ENCODE results near the gene ANKRD39.

The ANKRD39 gene

DNA sequence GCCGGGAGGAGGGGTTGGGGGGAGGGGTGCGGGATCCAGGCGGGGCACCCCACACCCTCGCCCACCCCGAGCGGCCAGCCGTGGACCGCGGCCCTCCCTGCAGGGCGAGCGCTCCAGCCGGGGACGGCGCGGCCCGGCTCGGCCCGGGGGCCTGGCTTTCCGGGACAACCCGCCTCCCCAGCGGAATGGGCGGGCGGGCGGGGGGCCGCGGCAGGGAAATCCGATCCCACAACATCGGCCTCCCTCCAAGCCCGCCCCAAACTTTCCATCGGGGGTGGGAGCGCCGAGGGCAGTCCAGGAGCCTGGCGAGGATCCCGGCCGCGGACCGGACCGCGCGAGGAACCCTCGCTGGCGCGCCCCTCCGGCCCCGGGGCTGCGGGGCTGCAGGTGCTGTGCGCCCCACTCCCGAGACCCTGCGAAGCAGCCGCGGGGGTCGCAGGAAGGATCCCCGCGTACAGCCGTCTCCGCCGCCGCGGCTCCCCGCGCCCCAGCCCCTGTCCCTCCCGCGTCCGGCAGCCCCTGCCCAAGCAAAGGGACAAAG, 11.5 kb upstream of the ANKRD39 start:
- H3K27ac ChIP-seq (ENCODE audit: low read depth, low read length), result peak overlapping the region; percentile 96
- peaks cover 26% of the 10 kb centered on the region for H3K4me1 ChIP-seq (ENCODE audit: control insufficient read depth, insufficient read depth, low read length)

DNA sequence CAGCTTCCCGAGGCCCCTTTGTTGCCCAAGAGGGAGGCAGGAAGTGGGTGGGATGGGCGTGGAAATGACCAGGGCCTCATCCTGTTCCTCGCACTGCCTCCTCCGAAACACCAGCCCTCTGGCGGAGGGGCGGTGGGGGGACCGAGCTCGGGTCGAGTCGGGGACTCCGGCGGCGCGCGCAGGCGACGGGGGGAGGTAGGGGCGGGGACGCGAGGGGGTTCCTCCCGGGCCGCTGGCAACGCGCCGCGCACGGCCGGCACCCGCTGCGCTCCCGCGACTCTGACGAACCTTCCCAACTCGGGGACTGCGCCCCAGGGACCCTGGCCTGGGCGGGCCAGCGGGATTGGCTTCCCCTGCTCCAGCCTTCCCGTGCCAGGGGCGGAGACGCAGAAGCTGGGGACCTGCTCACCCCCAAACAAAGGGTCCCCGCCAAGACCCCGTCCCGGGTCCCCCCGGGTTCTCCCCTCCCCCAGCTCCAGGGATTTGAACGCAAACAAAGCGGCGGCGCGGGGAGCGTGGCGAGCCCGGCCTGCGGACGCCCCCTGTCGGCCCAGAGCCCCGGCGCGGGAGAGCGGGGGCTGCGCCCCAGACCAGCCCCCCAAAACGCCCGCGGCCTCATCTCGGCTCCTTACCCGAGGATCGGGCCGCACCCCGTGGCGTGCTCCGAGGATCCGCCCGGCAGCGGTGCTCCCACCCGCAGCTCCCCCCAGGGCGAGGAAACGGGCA, 10.9 kb upstream of the ANKRD39 start:
- peak overlapping the region; percentile 91 for H3K4me3 ChIP-seq (ENCODE audit: low read depth, low read length)
- peak overlapping the region; percentile 93 for H3K9ac ChIP-seq (ENCODE audit: low read depth, low read length)
- H3K27me3 ChIP-seq (ENCODE audit: control insufficient read depth, insufficient read depth, low read length), result peaks cover 10% of the 10 kb centered on the region
- no peaks in the 10 kb centered on the region for H3K9me3 ChIP-seq (ENCODE audit: control insufficient read depth, insufficient read depth, low read length)
- peaks cover 39% of the 10 kb centered on the region for H3K36me3 ChIP-seq (ENCODE audit: control insufficient read depth, insufficient read depth, low read length)
- H3K4me1 ChIP-seq (ENCODE audit: control insufficient read depth, insufficient read depth, low read length), result peaks cover 20% of the 10 kb centered on the region
- peak overlapping the region; percentile 96 for H3K27ac ChIP-seq (ENCODE audit: low read depth, low read length)

More for the DNA sequence above, 11.5 kb upstream of the ANKRD39 start:
- H3K4me3 ChIP-seq (ENCODE audit: low read depth, low read length), result peak overlapping the region; percentile 91
- H3K36me3 ChIP-seq (ENCODE audit: control insufficient read depth, insufficient read depth, low read length), result peaks cover 33% of the 10 kb centered on the region
- H3K27me3 ChIP-seq (ENCODE audit: control insufficient read depth, insufficient read depth, low read length), result peaks cover 10% of the 10 kb centered on the region
- H3K9me3 ChIP-seq (ENCODE audit: control insufficient read depth, insufficient read depth, low read length), result no peaks in the 10 kb centered on the region
- peak overlapping the region; percentile 93 for H3K9ac ChIP-seq (ENCODE audit: low read depth, low read length)

DNA sequence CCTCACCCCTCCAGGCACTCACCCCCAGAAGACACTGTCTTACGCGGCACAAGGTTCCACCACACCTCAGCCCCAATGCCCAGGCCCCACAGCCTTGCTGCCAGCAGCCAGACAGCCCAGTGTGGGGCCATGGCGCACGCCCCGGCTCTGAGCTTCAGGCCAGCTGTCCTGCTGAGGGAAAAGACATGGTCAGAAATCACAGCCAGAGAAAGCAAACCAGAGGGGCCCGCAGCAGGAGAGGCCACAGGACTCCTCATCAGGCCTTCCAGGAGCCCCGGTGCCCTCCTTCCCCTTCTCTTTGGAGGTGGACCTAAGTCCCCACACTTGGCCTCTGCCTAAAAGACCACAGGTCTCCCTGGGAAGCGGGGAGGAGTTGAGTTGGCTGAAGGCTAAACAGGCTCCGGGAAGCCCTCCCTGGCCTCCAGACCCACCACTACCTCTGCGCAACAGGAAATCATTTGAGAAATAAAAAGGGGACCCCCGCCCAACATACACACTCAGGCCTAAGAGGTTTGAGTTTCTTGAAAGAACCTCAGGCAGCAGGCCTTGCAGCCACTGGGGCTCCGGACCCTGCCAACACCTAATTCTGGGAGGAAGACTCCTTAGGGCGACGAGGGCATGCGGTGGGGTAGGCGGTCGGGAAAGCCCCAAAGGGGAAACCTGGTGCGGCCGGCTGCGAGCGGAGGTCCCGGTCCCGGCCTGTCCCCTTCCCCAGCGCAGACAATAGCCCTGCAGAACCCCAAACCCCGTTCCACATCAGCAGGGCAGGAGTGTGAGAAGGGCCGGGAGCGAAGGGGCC, 10.1 kb upstream of the ANKRD39 start:
- H3K27me3 ChIP-seq (ENCODE audit: control insufficient read depth, insufficient read depth, low read length), result peaks cover 10% of the 10 kb centered on the region
- peak overlapping the region; percentile 96 for H3K27ac ChIP-seq (ENCODE audit: low read depth, low read length)
- H3K4me3 ChIP-seq (ENCODE audit: low read depth, low read length), result peak overlapping the region; percentile 91
- peaks cover 46% of the 10 kb centered on the region for H3K36me3 ChIP-seq (ENCODE audit: control insufficient read depth, insufficient read depth, low read length)
- H3K4me1 ChIP-seq (ENCODE audit: control insufficient read depth, insufficient read depth, low read length), result peaks cover 19% of the 10 kb centered on the region
- peak overlapping the region; percentile 93 for H3K9ac ChIP-seq (ENCODE audit: low read depth, low read length)
- no peaks in the 10 kb centered on the region for H3K9me3 ChIP-seq (ENCODE audit: control insufficient read depth, insufficient read depth, low read length)

DNA sequence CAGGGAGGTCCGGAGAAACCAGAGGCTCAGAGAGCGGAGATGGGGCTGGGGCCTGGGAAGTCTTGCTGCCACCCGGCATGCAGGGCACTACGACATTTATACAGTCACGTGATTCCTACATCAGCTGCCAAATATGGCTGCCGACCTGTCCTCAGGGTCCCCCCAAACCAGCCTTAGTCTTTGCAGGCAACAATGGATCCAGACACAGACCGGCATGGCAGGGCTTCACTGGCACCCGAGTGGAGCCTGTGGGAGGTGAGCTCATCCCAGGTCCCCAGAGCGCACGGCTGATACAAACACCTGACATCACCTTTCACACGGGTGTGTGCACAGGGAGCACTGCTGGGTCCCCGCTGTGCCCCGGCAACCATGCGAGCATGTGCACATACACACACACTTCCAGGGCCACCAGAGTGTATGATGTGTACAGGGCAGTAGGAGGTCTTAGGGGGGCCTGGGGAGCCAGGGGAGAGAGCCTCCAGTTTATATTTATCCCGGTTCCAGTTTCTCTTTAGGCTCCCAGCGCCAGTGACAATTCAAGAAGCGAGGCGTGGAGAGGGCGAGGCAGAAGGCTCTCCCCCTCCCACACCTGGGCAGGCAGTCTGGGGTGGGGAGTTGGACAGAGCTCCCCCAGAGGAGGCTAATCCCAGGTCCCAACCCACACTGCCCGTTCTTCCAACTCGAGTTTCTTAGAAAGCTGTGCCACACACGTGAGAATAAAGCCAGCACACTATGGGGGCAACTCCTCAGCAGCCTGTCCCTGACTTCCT, 9.4 kb upstream of the ANKRD39 start:
- peak overlapping the region; percentile 96 for H3K27ac ChIP-seq (ENCODE audit: low read depth, low read length)

DNA sequence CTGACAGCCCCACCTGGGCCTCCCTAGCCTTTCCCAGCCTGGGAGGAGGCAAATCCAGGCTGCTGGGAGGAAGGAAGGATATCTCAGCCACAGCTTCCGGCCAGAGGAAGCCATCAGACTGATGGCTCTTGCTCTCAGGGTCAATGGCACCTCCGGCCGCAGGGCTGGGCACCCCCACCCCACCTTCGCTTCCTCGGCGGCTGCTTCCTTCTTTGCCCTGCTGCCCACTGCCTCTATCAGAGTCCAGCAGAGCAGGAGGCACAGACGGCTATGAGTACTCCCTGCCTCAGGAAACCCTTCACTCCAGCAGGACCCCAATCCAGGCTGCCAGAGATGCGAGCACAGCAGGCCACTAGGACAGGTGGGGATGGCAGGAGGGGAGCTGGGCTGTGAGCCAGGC, 8.8 kb upstream of the ANKRD39 start:
- H3K27ac ChIP-seq (ENCODE audit: low read depth, low read length), result no peak overlapping the region
- no peaks in the 10 kb centered on the region for H3K9me3 ChIP-seq (ENCODE audit: control insufficient read depth, insufficient read depth, low read length)
- H3K27me3 ChIP-seq (ENCODE audit: control insufficient read depth, insufficient read depth, low read length), result peaks cover 10% of the 10 kb centered on the region
- peaks cover 15% of the 10 kb centered on the region for H3K4me1 ChIP-seq (ENCODE audit: control insufficient read depth, insufficient read depth, low read length)
- H3K9ac ChIP-seq (ENCODE audit: low read depth, low read length), result no peak overlapping the region
- H3K4me3 ChIP-seq (ENCODE audit: low read depth, low read length), result no peak overlapping the region
- H3K36me3 ChIP-seq (ENCODE audit: control insufficient read depth, insufficient read depth, low read length), result peaks cover 56% of the 10 kb centered on the region

More for the DNA sequence above, 9.4 kb upstream of the ANKRD39 start:
- Histone ChIP-seq H3K4me3 (ENCODE audit: low read depth, low read length) (peak overlapping the region; percentile 91; the same call in 1 of the 2 replicates), H3K9ac (ENCODE audit: low read depth, low read length) (no peak overlapping the region), H3K36me3 (ENCODE audit: control insufficient read depth, insufficient read depth, low read length) (peaks cover 50% of the 10 kb centered on the region), H3K4me1 (ENCODE audit: control insufficient read depth, insufficient read depth, low read length) (peaks cover 15% of the 10 kb centered on the region), H3K27me3 (ENCODE audit: control insufficient read depth, insufficient read depth, low read length) (peaks cover 10% of the 10 kb centered on the region), H3K9me3 (ENCODE audit: control insufficient read depth, insufficient read depth, low read length) (no peaks in the 10 kb centered on the region)

DNA sequence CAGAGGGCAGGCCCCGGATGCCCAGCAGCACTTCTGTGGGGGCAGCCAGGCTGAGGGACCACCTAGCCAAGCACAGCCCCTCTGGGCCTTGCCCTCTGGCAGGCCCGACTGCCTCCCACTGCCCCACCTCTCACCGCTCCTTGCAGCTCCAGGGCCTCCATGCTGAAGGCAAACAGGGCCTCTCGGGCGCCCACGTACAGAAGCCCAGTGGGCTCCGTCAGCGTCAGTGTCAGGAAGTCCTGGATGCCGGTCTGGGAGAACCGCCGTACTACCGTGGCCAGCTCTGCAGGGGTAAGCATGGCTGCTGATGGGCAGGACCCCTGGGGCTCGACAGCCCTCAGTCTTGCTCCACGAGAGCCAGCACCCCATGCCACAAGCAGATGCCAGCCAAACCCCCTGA, 8.3 kb upstream of the ANKRD39 start:
- Histone ChIP-seq H3K4me3 (ENCODE audit: low read depth, low read length) (no peak overlapping the region), H3K27ac (ENCODE audit: low read depth, low read length) (no peak overlapping the region), H3K36me3 (ENCODE audit: control insufficient read depth, insufficient read depth, low read length) (peaks cover 60% of the 10 kb centered on the region), H3K4me1 (ENCODE audit: control insufficient read depth, insufficient read depth, low read length) (peaks cover 14% of the 10 kb centered on the region), H3K9ac (ENCODE audit: low read depth, low read length) (no peak overlapping the region), H3K9me3 (ENCODE audit: control insufficient read depth, insufficient read depth, low read length) (no peaks in the 10 kb centered on the region), H3K27me3 (ENCODE audit: control insufficient read depth, insufficient read depth, low read length) (peaks cover 8% of the 10 kb centered on the region)

DNA sequence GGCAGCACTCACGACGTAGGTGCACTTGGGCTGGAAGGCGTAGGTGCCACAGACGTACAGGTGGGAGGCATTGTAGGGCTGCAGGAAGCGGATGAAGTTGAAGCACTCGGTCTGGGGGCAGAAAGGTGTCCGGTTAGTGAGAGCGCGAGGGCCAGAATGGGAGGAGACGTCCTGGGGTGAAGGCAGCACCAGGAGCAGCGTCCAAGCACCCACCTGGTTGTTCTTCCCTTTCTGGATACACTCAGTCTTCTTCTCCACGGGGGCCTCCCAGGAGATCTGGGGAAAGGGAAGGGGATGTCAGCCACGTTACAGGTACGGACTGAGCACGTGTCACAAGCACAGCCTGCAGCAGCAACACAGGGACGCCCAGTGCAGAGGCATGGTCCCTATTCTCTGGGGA, 7.8 kb upstream of the ANKRD39 start:
- Histone ChIP-seq H3K4me3 (ENCODE audit: low read depth, low read length) (no peak overlapping the region), H3K36me3 (ENCODE audit: control insufficient read depth, insufficient read depth, low read length) (peaks cover 65% of the 10 kb centered on the region), H3K4me1 (ENCODE audit: control insufficient read depth, insufficient read depth, low read length) (peaks cover 9% of the 10 kb centered on the region), H3K9ac (ENCODE audit: low read depth, low read length) (no peak overlapping the region), H3K27me3 (ENCODE audit: control insufficient read depth, insufficient read depth, low read length) (peaks cover 3% of the 10 kb centered on the region), H3K9me3 (ENCODE audit: control insufficient read depth, insufficient read depth, low read length) (no peaks in the 10 kb centered on the region), H3K27ac (ENCODE audit: low read depth, low read length) (no peak overlapping the region)

DNA sequence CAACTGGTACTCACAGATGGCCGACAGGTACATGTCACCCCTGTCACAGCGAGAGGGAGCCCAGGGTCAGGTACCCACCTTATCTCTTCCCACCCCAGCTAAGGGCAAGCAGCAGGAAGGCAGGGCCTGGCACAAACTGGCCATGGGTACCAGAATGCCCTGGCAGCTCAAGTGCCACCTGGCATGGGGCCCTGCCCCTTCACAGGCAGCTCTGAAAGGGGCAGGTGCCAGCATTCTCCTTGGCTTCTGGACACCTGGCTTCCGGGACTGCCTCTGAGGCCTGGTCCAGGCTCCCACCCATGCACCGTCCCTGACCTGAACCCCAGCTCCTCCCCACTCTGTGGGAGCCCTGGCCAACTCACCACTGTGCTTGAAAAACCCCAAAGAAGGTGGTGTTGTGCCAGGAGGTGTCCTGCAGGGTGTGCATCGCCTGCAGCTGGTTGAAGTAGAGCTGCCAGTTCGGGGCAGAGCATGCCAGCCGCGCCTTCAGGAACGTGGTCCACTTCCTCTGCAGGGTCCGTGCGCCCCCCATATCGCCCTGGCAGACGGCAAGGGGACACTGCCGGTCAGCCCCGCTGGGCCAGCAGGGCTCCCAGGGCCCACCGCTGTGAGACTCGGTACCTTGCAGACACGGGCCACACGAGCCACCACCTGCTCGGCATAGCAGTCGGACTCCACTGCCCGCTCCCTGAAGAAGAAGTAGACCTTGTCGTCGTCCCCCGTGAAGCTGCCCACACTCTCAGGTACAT, 6.7 kb upstream of the ANKRD39 start:
- Histone ChIP-seq H3K36me3 (ENCODE audit: control insufficient read depth, insufficient read depth, low read length) (peaks cover 73% of the 10 kb centered on the region), H3K27me3 (ENCODE audit: control insufficient read depth, insufficient read depth, low read length) (no peaks in the 10 kb centered on the region), H3K27ac (ENCODE audit: low read depth, low read length) (no peak overlapping the region), H3K9me3 (ENCODE audit: control insufficient read depth, insufficient read depth, low read length) (no peaks in the 10 kb centered on the region), H3K4me1 (ENCODE audit: control insufficient read depth, insufficient read depth, low read length) (peaks cover 7% of the 10 kb centered on the region; the same call in 1 of the 2 replicates), H3K9ac (ENCODE audit: low read depth, low read length) (no peak overlapping the region), H3K4me3 (ENCODE audit: low read depth, low read length) (no peak overlapping the region)

DNA sequence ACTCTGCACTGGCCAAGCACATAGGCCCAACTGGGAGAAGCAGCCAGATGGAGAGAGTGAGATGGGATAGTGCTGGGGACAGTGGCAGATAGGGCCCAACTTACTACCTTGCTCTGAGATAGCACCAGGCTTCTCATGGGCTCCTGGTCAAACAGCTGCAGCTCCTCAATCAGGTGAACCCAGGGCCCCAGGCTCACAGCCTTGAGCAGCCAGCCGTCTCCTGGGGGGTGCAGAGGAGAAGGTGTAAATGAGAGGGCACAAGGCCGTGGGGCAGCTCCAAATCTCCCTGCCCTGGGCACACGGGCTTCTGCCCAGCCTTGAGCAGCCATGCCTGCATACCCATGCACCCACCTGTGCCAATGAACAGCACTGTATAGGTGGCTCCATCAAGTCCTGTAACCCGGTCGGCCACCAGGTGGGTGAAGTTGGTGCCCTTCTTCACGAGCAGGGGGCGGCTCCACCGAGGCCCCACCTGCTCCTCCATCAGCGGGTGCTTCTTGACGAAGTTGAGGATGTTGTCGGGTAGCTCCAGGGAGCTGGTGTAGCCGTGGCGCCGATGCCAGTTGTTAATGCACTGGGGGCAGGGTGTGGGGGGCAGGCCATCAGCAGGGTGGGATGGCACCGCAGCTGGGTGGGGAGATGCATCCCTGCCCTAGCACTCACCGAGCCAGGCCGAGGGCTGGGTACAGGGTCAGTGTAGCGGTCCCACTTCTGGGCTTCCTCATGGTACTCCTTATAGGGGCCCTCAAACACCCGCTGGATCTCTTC, 5.9 kb upstream of the ANKRD39 start:
- no peak overlapping the region for H3K9ac ChIP-seq (ENCODE audit: low read depth, low read length)
- no peak overlapping the region for H3K4me3 ChIP-seq (ENCODE audit: low read depth, low read length)
- peaks cover 73% of the 10 kb centered on the region for H3K36me3 ChIP-seq (ENCODE audit: control insufficient read depth, insufficient read depth, low read length)
- no peak overlapping the region for H3K27ac ChIP-seq (ENCODE audit: low read depth, low read length)
- H3K4me1 ChIP-seq (ENCODE audit: control insufficient read depth, insufficient read depth, low read length), result peaks cover 14% of the 10 kb centered on the region; the same call in 1 of the 2 replicates
- H3K9me3 ChIP-seq (ENCODE audit: control insufficient read depth, insufficient read depth, low read length), result no peaks in the 10 kb centered on the region
- no peaks in the 10 kb centered on the region for H3K27me3 ChIP-seq (ENCODE audit: control insufficient read depth, insufficient read depth, low read length)
